Mononuclear cell (primary cell): ENCODE measurements around the gene ADAP2. TPM values are rescaled to one million over a fixed set of nuclear protein-coding genes. Genes with fewer than 3 reads are reported as not detected.
"Not testable (repeated sequence)": the region's sequence is repeated elsewhere in the genome, so short reads cannot be mapped to it uniquely, and the experiment has no call there.

Experiments used
- H3K27me3 ChIP-seq: 2 replicates; pipeline ENCODE4 v1.6.0; 2011; ENCODE audit warnings: low read length, control low read depth; ENCODE audit not compliant: insufficient read depth
- H3K4me1 ChIP-seq: 2 replicates; pipeline ENCODE4 v1.5.1; 2011; ENCODE audit warnings: mild to moderate bottlenecking, low read length, control low read depth; ENCODE audit not compliant: insufficient read depth
- H3K4me3 ChIP-seq: 2 replicates; pipeline ENCODE4 v1.5.1; 2011; ENCODE audit warnings: mild to moderate bottlenecking, low read length, moderate library complexity
- H3K9me3 ChIP-seq: 2 replicates; pipeline ENCODE4 v1.5.1; 2011; ENCODE audit warnings: low read depth, mild to moderate bottlenecking, control low read depth, low read length
- total RNA-seq: library from RNA; depleted of rRNA; stranded (reverse); fragments of >200 nt; gene quantifications from one replicate; pipeline ENCODE4 v1.2.3, GENCODE V29; 2012

The ADAP2 gene
- total RNA-seq, 1 donor: 20.8 TPM

DNA sequence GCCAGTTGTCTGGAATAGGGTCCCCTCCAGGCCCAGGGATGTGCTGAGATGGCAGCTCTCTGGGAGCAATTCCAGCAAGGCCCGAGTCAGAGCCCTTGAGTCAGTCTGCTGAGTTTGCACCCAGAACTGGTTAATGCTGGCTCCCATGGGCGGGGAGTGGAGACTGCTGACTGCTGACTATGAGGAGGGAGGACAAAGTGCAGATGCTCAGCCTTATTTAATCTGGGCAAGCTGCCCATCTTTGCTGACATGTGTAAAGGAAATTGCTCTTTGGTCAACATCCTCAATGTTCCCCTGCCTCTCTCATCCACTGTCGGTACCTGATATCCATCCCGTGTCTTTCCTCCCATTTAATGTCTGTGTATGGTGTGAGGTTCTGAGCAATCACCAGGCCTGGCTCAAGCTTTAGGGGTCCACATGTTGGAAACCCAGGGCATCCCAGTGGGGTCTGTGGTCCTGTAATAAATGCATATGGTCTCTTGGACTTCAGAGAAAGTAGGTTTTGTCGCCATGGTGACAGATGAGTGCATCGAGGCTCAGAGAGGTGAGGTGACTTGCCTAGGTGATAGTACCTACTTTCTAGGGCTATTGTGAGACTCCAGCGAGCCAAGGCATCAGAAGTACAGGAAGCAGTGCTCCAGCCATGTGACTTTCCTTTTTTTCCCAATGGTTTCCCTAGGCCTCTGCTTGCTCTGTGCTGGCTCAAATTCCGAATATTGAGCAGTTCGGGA is 29.1 kb downstream of the ADAP2 start:
- H3K9me3 ChIP-seq: no peaks in the 10 kb centered on the region
- no peaks in the 10 kb centered on the region for H3K27me3 ChIP-seq
- H3K4me3 ChIP-seq: no peak overlapping the region
- peaks cover 63% of the 10 kb centered on the region for H3K4me1 ChIP-seq

DNA sequence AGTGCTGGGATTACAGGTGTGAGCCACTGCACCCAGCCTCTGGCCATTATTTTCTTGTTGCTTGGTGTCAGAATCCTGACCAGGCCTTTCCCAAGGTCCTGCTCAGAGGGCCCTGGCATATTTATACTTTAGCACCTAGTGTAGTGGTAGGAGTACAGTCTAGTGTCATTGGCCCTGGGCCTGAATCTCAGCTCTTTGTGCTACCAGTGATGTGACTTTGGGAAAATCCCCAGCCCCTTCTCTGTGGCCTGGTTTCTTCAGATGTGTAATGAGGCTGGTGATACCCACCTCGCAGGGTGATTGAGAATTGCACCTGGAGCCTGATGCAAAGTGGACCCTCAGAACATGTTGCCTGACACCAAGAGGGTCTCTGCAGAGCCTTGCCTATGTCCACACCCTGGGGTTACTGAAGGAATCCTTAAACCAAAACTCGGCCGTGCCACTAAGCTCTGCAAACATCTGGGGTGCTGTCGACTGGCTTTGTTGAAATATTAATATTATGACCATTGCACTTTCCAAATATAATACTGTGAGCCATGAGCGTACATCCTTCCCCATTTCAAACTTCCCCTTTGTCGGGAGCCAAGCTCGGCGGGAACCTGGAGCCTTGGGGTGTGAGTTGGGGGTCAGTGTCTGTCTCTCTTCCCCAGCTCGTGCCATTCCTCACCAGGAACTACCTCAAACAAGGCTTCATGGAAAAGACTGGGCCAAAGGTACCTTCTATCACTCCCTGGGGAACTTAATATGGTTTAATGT is 31.1 kb downstream of the ADAP2 start:
- Histone ChIP-seq H3K9me3 (no peaks in the 10 kb centered on the region), H3K27me3 (no peaks in the 10 kb centered on the region), H3K4me1 (peaks cover 83% of the 10 kb centered on the region), H3K4me3 (no peak overlapping the region)

DNA sequence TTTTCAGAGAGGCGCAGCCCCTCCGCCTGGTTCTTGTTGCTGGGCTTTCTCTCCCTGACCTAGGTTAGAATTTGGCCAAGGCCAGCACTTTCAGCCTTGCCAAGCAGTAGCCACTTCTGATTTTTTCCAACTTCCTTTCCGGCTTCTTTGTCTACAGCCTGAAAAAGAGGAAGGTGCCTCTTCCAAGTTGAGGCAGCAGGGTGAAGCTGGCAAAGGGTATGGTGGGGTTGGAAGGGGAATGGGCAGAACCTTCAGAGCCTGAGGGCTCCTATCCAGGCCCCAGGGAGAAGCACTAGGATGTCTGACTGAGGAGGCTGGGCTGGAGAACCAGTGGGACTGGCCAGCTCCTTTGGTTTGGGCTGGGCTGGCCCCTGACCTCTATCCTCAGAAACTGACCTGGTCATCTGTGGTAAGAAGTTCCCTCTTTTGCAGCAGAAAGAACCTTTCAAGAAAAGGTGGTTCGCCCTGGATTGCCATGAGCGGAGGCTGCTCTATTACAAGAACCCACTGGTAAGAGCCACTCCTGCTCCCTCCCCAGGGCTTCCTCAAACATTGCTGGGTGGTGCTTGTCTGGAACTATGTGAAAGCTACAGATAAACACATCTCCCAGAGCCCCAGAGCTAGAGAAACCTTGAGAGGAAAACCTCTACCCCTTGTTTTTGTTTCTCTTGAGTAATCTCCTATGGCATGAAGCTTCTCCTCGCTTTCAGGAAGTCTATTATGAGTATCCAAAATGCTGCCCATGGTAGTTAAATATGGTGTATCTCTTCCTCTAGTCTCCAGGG is 32.5 kb downstream of the ADAP2 start:
- Histone ChIP-seq H3K27me3 (no peaks in the 10 kb centered on the region), H3K9me3 (no peaks in the 10 kb centered on the region), H3K4me1 (peaks cover 97% of the 10 kb centered on the region), H3K4me3 (no peak overlapping the region)

DNA sequence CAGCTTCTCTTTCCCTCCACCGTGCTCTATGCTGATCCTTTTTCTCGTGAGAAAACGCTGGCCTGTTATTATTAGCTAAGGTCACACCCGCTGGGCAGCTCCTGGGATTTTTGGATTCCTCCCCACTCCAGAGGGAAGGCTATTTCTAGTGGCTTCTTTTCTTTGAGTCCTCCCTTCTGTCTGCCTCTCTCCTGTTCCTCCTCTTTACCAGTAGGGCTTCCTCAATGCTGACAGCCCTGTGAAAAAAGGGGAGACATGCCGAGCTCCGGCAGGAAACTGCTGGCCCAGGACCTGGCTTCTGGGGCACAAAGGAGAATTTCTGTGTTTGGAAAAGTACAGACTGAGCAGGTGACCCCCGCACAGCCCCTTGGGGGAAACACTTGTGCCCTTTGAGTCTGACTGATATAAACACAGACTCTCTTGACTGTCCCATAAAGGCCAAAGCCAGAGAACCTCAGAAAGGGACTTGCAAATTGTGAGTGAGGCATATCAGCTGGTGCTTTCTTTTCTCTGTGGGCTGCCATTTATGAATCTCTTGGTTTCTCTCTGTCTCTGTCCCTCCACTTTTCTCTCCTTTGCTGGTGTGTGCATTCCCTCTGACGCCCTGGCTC is 35.1 kb downstream of the ADAP2 start:
- Histone ChIP-seq H3K9me3 (no peaks in the 10 kb centered on the region), H3K4me1 (peaks cover 99% of the 10 kb centered on the region), H3K4me3 (no peak overlapping the region), H3K27me3 (no peaks in the 10 kb centered on the region)

DNA sequence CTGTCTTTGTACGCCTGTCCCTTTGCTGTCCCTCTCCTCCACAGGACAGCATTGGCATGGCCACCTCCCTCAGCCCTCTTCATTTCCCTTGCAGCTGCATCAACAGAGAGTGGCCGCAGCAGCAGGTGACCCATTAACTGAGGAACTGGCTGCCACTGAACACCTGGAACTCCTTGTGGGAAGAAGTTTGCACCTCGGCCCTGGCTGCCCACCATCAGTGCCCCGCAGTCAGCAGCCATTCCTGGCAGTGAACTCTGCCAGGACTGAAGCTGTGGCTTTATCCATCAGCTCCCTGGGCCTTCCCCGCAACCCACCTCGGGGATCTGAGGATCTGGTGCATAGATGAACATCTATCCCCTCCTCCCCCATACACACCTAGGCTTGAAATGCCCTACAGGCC is 36.0 kb downstream of the ADAP2 start:
- no peaks in the 10 kb centered on the region for H3K27me3 ChIP-seq
- no peak overlapping the region for H3K4me3 ChIP-seq
- peaks cover 99% of the 10 kb centered on the region for H3K4me1 ChIP-seq
- H3K9me3 ChIP-seq: no peaks in the 10 kb centered on the region

DNA sequence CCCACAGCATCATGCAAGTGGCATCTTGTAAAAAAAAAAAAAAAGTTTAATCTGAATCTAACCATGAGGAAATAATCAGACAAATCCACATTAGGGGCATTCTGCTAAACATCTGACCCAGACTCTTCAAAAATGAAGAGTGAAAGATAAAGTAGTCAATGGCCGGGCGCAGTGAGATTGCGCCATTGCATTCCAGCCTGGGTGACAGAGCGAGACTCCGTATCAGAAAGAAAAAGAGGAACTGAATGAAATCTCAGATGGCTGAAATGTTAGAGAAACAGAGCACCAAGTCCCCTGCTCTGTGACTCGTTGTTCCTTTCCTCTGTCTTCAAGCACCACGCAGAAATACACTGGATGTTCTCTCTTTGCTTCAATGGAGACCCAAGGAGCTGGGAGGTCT is 36.4 kb downstream of the ADAP2 start:
- Histone ChIP-seq H3K4me1 (peaks cover 95% of the 10 kb centered on the region), H3K9me3 (no peaks in the 10 kb centered on the region), H3K4me3 (no peak overlapping the region), H3K27me3 (no peaks in the 10 kb centered on the region)

DNA sequence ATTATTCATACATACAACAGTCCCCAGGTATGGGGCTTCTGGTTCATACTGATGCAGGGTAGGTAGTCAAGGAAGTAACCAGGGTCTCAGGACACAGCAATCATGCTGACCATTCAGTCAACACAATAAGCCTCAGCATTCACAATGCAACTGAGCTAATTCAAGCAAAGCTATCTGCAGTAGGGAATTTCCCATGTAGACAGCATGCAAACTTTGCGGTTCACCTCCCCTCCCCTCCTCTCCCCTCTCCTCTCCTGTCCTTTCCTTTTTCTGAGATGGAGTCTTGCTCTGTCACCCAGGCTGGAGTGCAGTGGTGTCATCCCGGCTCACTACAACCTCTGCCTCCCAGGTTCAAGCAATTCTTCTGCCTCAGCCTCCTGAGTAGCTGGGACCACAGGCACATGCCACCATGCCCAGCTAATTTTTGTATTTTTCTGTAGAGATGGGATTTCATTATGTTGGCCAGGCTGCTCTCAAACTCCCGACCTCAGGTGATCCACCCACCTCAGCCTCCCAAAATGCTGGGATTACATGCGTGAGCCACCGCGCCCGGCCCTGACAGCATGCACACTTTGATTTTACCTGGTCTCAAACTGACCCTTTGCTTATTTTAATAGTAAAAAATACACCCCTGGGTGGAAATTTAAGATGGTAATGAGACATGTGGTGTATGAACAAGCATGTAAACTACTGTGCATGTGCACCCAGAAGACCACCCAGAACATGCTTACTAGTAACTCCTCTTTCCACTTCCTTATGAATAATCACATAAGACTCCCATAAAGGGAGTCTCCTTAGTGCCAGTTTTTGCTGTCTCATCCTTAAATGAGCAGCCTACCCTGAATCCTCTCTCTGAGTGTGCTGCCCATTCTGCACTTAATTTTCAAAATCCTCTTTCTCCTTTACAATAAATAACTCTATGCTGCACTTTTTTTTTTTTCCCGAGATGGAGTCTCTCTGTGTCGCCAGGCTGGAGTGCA is 39.8 kb downstream of the ADAP2 start:
- no peak overlapping the region for H3K4me3 ChIP-seq
- peaks cover 62% of the 10 kb centered on the region for H3K4me1 ChIP-seq
- H3K9me3 ChIP-seq: no peaks in the 10 kb centered on the region
- H3K27me3 ChIP-seq: no peaks in the 10 kb centered on the region

DNA sequence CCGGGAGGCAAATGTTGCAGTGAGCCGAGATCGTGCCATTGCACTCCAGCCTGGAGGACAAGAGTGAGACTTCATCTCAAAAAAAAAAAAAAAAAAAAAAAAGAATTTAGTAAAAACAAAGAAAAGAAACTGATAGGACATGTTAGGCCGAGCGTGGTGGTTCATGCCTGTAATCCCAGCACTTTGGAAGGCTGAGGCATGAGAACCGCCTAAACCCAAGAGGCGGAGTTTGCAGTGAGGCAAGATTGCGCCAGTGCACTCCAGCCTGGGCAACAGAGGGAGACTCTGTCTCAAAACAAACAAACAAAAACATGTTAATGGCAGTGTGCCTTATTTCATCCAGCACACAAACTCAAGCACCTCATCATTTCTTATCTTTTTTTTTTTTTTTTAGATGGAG is 42.6 kb downstream of the ADAP2 start:
- H3K4me1 ChIP-seq: peaks cover 56% of the 10 kb centered on the region
- not testable (repeated sequence) for H3K9me3 ChIP-seq, H3K4me3 ChIP-seq, H3K27me3 ChIP-seq

DNA sequence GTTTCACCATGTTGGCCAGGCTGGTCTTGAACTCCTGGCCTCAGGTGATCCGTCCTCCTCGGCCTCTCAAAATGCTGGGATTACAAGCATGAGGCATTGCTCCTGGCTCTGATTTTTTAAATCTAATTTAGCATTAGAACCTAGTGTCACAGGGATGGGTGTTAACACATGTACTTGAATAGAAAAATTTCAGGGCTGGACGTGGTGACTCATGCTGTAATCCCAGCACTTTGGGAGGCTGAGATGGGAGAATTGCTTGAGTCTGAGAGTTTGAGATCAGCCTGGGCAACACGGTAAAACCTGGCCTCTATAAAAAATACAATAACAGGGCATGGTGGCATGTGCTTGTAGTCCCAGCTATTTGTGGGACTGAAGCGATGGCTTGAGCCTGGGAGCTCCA is 43.1 kb downstream of the ADAP2 start:
- Histone ChIP-seq H3K4me1 (peaks cover 56% of the 10 kb centered on the region), H3K27me3 (no peaks in the 10 kb centered on the region), H3K9me3 (no peaks in the 10 kb centered on the region), H3K4me3 (no peak overlapping the region)

DNA sequence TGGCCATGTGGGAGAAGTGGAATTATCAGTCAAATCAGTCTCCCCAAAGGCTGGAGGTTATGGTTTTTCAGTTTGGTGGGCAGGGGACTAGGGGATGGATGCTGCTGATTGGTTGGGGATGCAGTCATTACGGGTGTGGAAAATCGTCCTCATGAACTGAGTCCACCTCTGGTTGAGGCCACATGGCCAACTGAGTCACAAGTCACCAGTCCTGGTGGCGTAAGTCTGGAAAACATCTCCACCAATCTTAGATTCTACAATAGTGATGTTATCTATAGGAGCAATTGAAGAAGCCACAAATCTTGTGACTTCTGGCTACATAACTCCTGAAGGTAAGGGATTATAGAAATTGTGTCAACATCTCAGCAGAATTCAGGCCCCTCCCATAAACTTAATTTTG is 43.9 kb downstream of the ADAP2 start:
- no peaks in the 10 kb centered on the region for H3K27me3 ChIP-seq
- H3K9me3 ChIP-seq: no peaks in the 10 kb centered on the region
- H3K4me1 ChIP-seq: peaks cover 53% of the 10 kb centered on the region
- no peak overlapping the region for H3K4me3 ChIP-seq

DNA sequence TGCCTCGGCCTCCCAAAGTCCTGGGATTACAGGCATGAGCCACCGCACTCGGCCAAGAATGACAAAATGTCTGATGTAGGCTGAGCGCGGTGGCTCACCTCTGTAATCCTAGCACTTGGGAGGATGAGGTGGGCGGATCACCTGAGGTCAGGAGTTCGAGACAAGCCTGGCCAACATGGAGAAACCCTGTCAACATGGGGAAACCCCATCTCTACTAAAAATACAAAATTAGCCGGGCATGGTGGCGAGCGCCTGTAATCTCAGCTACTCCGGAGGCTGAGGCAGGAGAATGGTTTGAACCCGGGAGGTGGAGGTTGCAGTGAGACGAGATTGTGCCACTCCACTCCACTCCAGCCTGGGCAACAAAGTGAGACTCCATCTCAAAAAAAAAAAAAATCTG is 46.2 kb downstream of the ADAP2 start:
- peaks cover 45% of the 10 kb centered on the region for H3K4me1 ChIP-seq
- not testable (repeated sequence) for H3K27me3 ChIP-seq, H3K9me3 ChIP-seq, H3K4me3 ChIP-seq

DNA sequence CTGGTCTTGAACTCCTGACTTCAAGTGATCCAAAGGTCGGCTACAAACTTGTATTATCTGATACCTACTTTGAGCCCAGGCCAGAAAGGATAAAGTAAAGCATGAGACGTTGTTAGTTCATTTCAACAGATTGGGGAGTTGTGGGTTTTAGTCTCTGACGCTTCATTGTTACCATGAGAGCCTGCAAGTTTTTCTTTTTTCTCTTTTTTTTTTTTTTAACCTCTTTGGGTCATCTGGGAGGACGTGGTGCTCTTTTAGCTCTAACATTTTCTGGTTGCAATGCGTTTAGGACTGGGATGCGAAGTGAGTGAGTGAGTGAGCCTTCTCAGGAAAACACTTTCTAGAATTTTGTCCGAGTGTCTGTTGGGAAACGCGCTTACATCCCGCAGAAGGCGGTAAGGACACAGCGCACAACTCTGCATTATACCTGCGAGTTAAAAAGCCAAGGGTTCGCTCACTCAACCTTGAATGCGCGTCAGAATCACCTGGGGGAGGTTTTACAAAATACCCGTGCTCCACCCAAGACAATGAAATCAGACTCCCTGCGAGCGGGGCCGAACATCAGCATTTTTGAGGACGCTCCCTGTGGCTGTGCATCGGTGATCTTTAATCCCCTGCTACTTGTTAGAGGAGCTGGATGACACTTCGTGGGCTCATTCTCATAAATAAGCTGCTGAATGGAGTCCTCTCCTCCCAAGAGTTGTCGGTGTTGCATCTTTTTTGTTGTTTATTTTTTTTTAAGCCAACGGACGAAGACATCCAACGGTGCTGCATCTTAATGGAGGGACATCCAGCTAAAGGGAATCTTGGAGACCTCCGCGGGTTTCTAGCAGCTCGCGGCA is 48.5 kb downstream of the ADAP2 start:
- Histone ChIP-seq H3K27me3 (no peaks in the 10 kb centered on the region), H3K9me3 (no peaks in the 10 kb centered on the region), H3K4me3 (peak overlapping the region; percentile 64), H3K4me1 (peaks cover 58% of the 10 kb centered on the region)

DNA sequence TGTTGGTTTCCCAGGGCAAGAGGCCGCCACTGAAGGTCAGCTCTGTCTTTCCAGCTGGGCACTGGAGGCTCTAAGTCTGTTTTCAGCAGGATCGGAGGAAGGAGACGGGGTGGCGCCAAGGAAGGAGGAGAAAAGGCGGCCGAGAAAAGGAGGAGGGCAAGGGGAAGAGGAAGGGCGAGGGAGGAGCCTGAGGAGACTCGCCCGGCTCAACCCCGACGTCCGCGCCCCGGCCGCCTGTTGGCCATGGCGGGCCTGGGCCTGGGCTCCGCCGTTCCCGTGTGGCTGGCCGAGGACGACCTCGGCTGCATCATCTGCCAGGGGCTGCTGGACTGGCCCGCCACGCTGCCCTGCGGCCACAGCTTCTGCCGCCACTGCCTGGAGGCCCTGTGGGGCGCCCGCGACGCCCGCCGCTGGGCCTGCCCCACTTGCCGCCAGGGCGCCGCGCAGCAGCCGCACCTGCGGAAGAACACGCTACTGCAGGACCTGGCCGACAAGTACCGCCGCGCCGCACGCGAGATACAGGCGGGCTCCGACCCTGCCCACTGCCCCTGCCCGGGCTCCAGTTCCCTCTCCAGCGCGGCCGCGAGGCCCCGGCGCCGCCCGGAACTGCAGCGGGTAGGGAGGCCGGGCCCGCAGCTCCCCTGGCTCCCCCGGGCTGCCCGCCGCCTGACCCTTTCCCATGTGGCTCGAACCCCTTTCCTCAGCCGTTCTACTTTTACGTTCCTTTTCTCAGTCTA is 49.3 kb downstream of the ADAP2 start, which contains the start of gene RNF135:
Gene RNF135 (plus strand): TSS at position 209 of the 737 bp plus-strand sequence. CDS start 35 bp downstream, at position 244.
- H3K27me3 ChIP-seq: no peaks in the 10 kb centered on the region
- peaks cover 65% of the 10 kb centered on the region for H3K4me1 ChIP-seq

More for the DNA sequence above, 49.3 kb downstream of the ADAP2 start, which contains the start of gene RNF135:
- Histone ChIP-seq H3K4me3 (peak within 1 kb of the TSS; percentile 64), H3K9me3 (no peaks in the 10 kb centered on the region)
